ENCODE results near the gene PDGFA.

PDGFA gene

GRCh38 chr7:516606-517456 lies 2.8 kb downstream of the PDGFA start:
- DNase-seq (ENCODE audit: low spot score): no peak

- DNase-seq (ENCODE audit: low spot score): no peak
Observed at GRCh38 chr7:516216-516605, 3.4 kb downstream of the PDGFA start.

- DNase-seq (ENCODE audit: low spot score): no peak
Observed at GRCh38 chr7:515628-516027, 4.0 kb downstream of the PDGFA start.

- DNase-seq (ENCODE audit: low spot score): no peak
Observed at GRCh38 chr7:514651-515598, 4.7 kb downstream of the PDGFA start.

- no peak for DNase-seq (ENCODE audit: low spot score)
Observed at GRCh38 chr7:514242-514641, 5.4 kb downstream of the PDGFA start.

- no peak for DNase-seq (ENCODE audit: low spot score)
Observed at GRCh38 chr7:513521-514166, 6.0 kb downstream of the PDGFA start.

- DNase-seq (ENCODE audit: low spot score): no peak
Observed at GRCh38 chr7:512541-513311, 6.9 kb downstream of the PDGFA start.

- DNase-seq (ENCODE audit: low spot score): no peak
Observed at GRCh38 chr7:512146-512510, 7.5 kb downstream of the PDGFA start.

- no peak for DNase-seq (ENCODE audit: low spot score)
Observed at GRCh38 chr7:511476-512145, 8.0 kb downstream of the PDGFA start.

- DNase-seq (ENCODE audit: low spot score): no peak
Observed at GRCh38 chr7:510782-511281, 8.8 kb downstream of the PDGFA start.

GRCh38 chr7:510131-510481 lies 9.5 kb downstream of the PDGFA start:
- no peak for DNase-seq (ENCODE audit: low spot score)

GRCh38 chr7:509426-510130 lies 10.1 kb downstream of the PDGFA start:
- DNase-seq (ENCODE audit: low spot score): no peak

- DNase-seq (ENCODE audit: low spot score): no peak
Observed at GRCh38 chr7:508461-509170, 11.0 kb downstream of the PDGFA start.

GRCh38 chr7:507623-508300 lies 11.9 kb downstream of the PDGFA start:
- no peak for DNase-seq (ENCODE audit: low spot score)

- DNase-seq (ENCODE audit: low spot score): no peak
Observed at GRCh38 chr7:506921-507622, 12.6 kb downstream of the PDGFA start.

- DNase-seq (ENCODE audit: low spot score): no peak
Observed at GRCh38 chr7:506391-506831, 13.2 kb downstream of the PDGFA start.

- DNase-seq (ENCODE audit: low spot score): no peak
Observed at GRCh38 chr7:505171-505570, 14.5 kb downstream of the PDGFA start.

Data from germinal center (tissue), 1 donor.